ENCODE results near the gene FAM83C.

GRCh38 chr20:35237486-35237885 is 54.7 kb downstream of the FAM83C start:
- TF ChIP-seq EZH2 (IDR thresholded peaks at IDR 0.05; ENCODE audit: insufficient read depth, poor library complexity, severe bottlenecking) (no peak), EZH2phosphoT487 (IDR thresholded peaks at IDR 0.05; ENCODE audit: insufficient read depth, low read depth) (no peak)

Data from GM23248 (cell line).